HG03354 (cell line): ENCODE results near the gene PSG11.
"Not testable (repeated sequence)": the region's sequence is repeated elsewhere in the genome, so short reads cannot be mapped to it uniquely, and the experiment has no call there.

ENCODE experiments used
- ATAC-seq: cut with Tn5 transposase; IDR thresholded peaks from one replicate; pipeline ENCODE4 v1.9.1; 2021; ENCODE audit warnings: mild to moderate bottlenecking; ENCODE audit not compliant: unreplicated experiment, poor library complexity, severe bottlenecking

Gene PSG11

GRCh38 chr19:42992029-42992604 is 34.2 kb downstream of the PSG11 start:
- not testable (repeated sequence) for ATAC-seq

- no peak for ATAC-seq
These were observed 36.4 kb downstream of the PSG11 start for GRCh38 chr19:42989851-42990250.

GRCh38 chr19:42989186-42989585 is 37.1 kb downstream of the PSG11 start:
- ATAC-seq, result not testable (repeated sequence)

GRCh38 chr19:42988206-42988605 is 38.1 kb downstream of the PSG11 start:
- not testable (repeated sequence) for ATAC-seq

GRCh38 chr19:42985588-42985987 is 40.7 kb downstream of the PSG11 start:
- ATAC-seq, result no peak

- not testable (repeated sequence) for ATAC-seq
These were observed 44.2 kb downstream of the PSG11 start for GRCh38 chr19:42982111-42982510.

GRCh38 chr19:42971451-42971850 is 54.8 kb downstream of the PSG11 start:
- ATAC-seq, result not testable (repeated sequence)

GRCh38 chr19:42965176-42965575 is 61.1 kb downstream of the PSG11 start:
- no peak for ATAC-seq

- no peak for ATAC-seq
These were observed 65.2 kb downstream of the PSG11 start for GRCh38 chr19:42961119-42961518.
